ENCODE data around the gene PDGFRA.

DNA sequence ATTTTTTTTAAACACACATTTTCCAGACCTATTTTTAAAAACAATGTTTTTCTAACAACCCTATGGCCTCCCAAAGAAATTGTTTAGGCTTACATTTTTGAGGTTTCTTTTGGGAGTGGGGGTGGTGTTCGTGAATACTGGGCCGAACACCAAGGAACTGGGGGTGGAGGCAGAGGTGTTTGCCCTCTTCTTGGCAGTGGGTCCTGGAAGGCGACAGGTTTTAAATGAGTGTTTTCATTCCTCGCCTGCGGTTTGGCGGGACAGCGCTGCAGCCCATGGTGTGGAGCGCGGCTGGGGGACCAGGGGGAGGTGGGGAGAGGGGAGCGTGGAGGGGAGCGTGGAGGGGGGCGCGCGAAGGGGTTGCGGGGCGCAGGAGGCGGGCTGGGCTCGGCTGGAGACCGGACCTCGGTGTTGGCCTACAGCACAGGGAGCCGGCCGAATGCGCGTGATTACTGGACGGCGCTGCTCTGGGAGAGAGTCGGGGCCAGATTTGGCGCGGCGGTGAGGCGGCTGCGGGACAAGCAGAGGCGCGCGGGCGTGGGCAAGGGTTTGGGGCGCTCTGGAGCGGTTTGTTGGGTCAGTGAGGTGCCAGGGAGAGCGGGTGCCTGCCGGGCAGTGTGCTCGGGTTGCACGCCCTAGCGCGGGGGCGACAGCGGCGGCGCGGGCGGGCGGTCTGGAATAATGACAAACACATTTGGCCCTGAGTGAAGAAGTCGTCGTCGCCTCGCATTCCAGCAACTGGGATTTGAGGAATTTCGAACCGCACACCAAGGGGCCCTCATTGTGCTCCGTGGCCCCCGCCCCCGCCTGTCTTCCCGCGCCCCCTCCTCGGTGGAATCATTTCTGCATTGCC lies 764 bp downstream of the PDGFRA start:
- no peak for TF ChIP-seq POLR2A (IDR thresholded peaks at IDR 0.05; ENCODE audit: low read length)
- TF ChIP-seq GATA1 (IDR thresholded peaks at IDR 0.05; ENCODE audit: low read depth, low read length) = no peak

All from erythroblast (primary cell).